ENCODE data around the gene SLCO4C1. TPM values are rescaled to one million over a fixed set of nuclear protein-coding genes. Genes with fewer than 3 reads are reported as not detected.

Gene SLCO4C1
- total and polyA plus RNA-seq, 2 of the 13 experiments (the other 11 are each of a cell fraction or from before 2014, with no cell fraction given): 1.3 to 7.8 TPM

DNA sequence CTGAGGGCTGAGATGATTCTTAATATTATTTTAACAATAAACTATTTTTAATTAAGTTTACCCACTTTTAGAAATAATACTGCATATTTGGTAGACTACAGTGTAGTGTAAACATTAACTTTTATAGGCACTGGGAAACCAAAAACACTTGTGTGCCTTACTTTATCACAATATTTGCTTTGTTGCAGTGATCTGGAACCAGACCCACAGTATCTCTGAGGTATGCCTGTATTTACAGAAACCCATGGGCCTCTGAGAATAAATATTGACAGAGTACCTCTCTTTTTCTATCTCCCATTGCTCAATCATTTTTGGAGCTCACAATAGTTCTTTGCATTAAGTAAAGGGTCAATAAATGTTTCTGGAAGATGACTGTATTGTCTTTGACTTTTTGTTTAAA is 73.3 kb downstream of the SLCO4C1 start (continued):
- TF ChIP-seq, protein P1, sequence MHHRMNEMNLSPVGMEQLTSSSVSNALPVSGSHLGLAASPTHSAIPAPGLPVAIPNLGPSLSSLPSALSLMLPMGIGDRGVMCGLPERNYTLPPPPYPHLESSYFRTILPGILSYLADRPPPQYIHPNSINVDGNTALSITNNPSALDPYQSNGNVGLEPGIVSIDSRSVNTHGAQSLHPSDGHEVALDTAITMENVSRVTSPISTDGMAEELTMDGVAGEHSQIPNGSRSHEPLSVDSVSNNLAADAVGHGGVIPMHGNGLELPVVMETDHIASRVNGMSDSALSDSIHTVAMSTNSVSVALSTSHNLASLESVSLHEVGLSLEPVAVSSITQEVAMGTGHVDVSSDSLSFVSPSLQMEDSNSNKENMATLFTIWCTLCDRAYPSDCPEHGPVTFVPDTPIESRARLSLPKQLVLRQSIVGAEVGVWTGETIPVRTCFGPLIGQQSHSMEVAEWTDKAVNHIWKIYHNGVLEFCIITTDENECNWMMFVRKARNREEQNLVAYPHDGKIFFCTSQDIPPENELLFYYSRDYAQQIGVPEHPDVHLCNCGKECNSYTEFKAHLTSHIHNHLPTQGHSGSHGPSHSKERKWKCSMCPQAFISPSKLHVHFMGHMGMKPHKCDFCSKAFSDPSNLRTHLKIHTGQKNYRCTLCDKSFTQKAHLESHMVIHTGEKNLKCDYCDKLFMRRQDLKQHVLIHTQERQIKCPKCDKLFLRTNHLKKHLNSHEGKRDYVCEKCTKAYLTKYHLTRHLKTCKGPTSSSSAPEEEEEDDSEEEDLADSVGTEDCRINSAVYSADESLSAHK (CRISPR knock-in tag; IDR thresholded peaks at IDR 0.05; ENCODE audit: borderline replicate concordance): no peak
- TF ChIP-seq ZNF350 (CRISPR knock-in tag; IDR thresholded peaks at IDR 0.05; ENCODE audit: borderline replicate concordance, low read depth) (no peak), ERF (CRISPR knock-in tag; IDR thresholded peaks at IDR 0.05) (peak; percentile 77), ZNF234 (CRISPR knock-in tag; conservative IDR thresholded peaks at IDR 0.05) (no peak), NFKBIZ (CRISPR knock-in tag; IDR thresholded peaks at IDR 0.05) (peak; percentile 95), SAP130 (CRISPR knock-in tag; IDR thresholded peaks at IDR 0.05; ENCODE audit: low read depth) (peak; percentile 83), MAF1 (CRISPR knock-in tag; IDR thresholded peaks at IDR 0.05; ENCODE audit: borderline replicate concordance) (no peak), CBX5 (CRISPR knock-in tag; IDR thresholded peaks at IDR 0.05; ENCODE audit: borderline replicate concordance) (no peak), ZFP1 (CRISPR knock-in tag; IDR thresholded peaks at IDR 0.05) (peak; percentile 94), THAP11 (CRISPR knock-in tag; IDR thresholded peaks at IDR 0.05) (peak; percentile 81), ZSCAN25 (CRISPR knock-in tag; IDR thresholded peaks at IDR 0.05) (no peak), ZNF549 (CRISPR knock-in tag; IDR thresholded peaks at IDR 0.05) (no peak), HMGA1 (CRISPR knock-in tag; conservative IDR thresholded peaks at IDR 0.05) (no peak), PHF21A (CRISPR knock-in tag; IDR thresholded peaks at IDR 0.05) (peak; percentile 71), RORA (CRISPR knock-in tag; IDR thresholded peaks at IDR 0.05) (no peak), NFE2L1 (CRISPR knock-in tag; IDR thresholded peaks at IDR 0.05; ENCODE audit: borderline replicate concordance) (no peak)
- TF ChIP-seq, protein P2, sequence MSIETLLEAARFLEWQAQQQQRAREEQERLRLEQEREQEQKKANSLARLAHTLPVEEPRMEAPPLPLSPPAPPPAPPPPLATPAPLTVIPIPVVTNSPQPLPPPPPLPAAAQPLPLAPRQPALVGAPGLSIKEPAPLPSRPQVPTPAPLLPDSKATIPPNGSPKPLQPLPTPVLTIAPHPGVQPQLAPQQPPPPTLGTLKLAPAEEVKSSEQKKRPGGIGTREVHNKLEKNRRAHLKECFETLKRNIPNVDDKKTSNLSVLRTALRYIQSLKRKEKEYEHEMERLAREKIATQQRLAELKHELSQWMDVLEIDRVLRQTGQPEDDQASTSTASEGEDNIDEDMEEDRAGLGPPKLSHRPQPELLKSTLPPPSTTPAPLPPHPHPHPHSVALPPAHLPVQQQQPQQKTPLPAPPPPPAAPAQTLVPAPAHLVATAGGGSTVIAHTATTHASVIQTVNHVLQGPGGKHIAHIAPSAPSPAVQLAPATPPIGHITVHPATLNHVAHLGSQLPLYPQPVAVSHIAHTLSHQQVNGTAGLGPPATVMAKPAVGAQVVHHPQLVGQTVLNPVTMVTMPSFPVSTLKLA (IDR thresholded peaks at IDR 0.05): no peak
- TF ChIP-seq, protein P3, sequence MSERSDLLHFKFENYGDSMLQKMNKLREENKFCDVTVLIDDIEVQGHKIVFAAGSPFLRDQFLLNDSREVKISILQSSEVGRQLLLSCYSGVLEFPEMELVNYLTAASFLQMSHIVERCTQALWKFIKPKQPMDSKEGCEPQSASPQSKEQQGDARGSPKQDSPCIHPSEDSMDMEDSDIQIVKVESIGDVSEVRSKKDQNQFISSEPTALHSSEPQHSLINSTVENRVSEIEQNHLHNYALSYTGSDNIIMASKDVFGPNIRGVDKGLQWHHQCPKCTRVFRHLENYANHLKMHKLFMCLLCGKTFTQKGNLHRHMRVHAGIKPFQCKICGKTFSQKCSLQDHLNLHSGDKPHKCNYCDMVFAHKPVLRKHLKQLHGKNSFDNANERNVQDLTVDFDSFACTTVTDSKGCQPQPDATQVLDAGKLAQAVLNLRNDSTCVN (CRISPR knock-in tag; IDR thresholded peaks at IDR 0.05; ENCODE audit: borderline replicate concordance): peak; percentile 57; the same call in 1 of the 2 replicates
- TF ChIP-seq, protein P4, sequence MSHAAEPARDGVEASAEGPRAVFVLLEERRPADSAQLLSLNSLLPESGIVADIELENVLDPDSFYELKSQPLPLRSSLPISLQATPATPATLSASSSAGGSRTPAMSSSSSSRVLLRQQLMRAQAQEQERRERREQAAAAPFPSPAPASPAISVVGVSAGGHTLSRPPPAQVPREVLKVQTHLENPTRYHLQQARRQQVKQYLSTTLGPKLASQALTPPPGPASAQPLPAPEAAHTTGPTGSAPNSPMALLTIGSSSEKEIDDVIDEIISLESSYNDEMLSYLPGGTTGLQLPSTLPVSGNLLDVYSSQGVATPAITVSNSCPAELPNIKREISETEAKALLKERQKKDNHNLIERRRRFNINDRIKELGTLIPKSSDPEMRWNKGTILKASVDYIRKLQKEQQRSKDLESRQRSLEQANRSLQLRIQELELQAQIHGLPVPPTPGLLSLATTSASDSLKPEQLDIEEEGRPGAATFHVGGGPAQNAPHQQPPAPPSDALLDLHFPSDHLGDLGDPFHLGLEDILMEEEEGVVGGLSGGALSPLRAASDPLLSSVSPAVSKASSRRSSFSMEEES (CRISPR knock-in tag; IDR thresholded peaks at IDR 0.05): peak; percentile 77; the same call in 1 of the 2 replicates
- TF ChIP-seq, protein P5, sequence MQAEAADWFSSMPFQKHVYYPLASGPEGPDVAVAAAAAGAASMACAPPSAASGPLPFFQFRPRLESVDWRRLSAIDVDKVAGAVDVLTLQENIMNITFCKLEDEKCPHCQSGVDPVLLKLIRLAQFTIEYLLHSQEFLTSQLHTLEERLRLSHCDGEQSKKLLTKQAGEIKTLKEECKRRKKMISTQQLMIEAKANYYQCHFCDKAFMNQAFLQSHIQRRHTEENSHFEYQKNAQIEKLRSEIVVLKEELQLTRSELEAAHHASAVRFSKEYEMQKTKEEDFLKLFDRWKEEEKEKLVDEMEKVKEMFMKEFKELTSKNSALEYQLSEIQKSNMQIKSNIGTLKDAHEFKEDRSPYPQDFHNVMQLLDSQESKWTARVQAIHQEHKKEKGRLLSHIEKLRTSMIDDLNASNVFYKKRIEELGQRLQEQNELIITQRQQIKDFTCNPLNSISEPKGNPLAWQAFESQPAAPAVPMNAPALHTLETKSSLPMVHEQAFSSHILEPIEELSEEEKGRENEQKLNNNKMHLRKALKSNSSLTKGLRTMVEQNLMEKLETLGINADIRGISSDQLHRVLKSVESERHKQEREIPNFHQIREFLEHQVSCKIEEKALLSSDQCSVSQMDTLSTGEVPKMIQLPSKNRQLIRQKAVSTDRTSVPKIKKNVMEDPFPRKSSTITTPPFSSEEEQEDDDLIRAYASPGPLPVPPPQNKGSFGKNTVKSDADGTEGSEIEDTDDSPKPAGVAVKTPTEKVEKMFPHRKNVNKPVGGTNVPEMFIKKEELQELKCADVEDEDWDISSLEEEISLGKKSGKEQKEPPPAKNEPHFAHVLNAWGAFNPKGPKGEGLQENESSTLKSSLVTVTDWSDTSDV (CRISPR knock-in tag; IDR thresholded peaks at IDR 0.05): no peak
- TF ChIP-seq, protein P6, sequence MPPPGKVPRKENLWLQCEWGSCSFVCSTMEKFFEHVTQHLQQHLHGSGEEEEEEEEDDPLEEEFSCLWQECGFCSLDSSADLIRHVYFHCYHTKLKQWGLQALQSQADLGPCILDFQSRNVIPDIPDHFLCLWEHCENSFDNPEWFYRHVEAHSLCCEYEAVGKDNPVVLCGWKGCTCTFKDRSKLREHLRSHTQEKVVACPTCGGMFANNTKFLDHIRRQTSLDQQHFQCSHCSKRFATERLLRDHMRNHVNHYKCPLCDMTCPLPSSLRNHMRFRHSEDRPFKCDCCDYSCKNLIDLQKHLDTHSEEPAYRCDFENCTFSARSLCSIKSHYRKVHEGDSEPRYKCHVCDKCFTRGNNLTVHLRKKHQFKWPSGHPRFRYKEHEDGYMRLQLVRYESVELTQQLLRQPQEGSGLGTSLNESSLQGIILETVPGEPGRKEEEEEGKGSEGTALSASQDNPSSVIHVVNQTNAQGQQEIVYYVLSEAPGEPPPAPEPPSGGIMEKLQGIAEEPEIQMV (CRISPR knock-in tag; IDR thresholded peaks at IDR 0.05; ENCODE audit: low read depth): no peak
